CD8-positive, alpha-beta memory T cell (primary cell): ENCODE results near the gene CDHR3. TPM values are rescaled to one million over a fixed set of nuclear protein-coding genes. Genes with fewer than 3 reads are reported as not detected.

Experiments used
- CTCF ChIA-PET: fragments of 350-600 bp; sonication (Branson Sonifier 250); formaldehyde crosslinking; loops from one replicate; lab custom pipeline; 2021; ENCODE audit warnings: antibody characterized with exemption; lab: Charles Lee
- POLR2A ChIA-PET: fragments of 350-600 bp; sonication (Branson Sonifier 250); formaldehyde crosslinking; loops from one replicate; lab custom pipeline; 2021; ENCODE audit warnings: antibody characterized with exemption; lab: Charles Lee
- DNase-seq, 5 donors: peaks; one replicate each; pipeline versions ENCODE4 v3.0.0 to v3.0.0-alpha.2; 2020 to 2022; ENCODE audit warnings: mixed read lengths in 1 of 5
- H3K27ac ChIP-seq: one replicate; pipeline ENCODE4 v1.7.0; 2013; ENCODE audit warnings: low read depth, mild to moderate bottlenecking, low read length, moderate library complexity
- H3K27me3 ChIP-seq: 2 replicates; pipeline ENCODE4 v1.7.0; 2013; ENCODE audit warnings: low read length, mild to moderate bottlenecking; ENCODE audit not compliant: insufficient read depth, poor library complexity, severe bottlenecking
- H3K36me3 ChIP-seq: 2 replicates; pipeline ENCODE4 v1.7.0; 2013; ENCODE audit warnings: mild to moderate bottlenecking, low read length, moderate library complexity; ENCODE audit not compliant: insufficient read depth
- H3K4me1 ChIP-seq: 2 replicates; pipeline ENCODE4 v1.7.0; 2013; ENCODE audit warnings: mild to moderate bottlenecking, low read length, moderate library complexity; ENCODE audit not compliant: insufficient read depth
- H3K4me3 ChIP-seq: 2 replicates; pipeline ENCODE4 v1.7.0; 2013; ENCODE audit warnings: mild to moderate bottlenecking, low read length
- H3K9me3 ChIP-seq: 2 replicates; pipeline ENCODE4 v1.7.0; 2013; ENCODE audit warnings: mild to moderate bottlenecking, low read length
- H3K27ac Mint-ChIP-seq, 8 donors: one replicate each; pipeline ENCODE4 v1.8.0; 2020 to 2021; ENCODE audit warnings: mixed read lengths in 8 of 8, mild to moderate bottlenecking in 6 of 8, inconsistent platforms in 3 of 8, moderate library complexity in 3 of 8
- H3K27me3 Mint-ChIP-seq, 2 donors: one replicate each; pipeline ENCODE4 v1.8.0; 2020 to 2021; ENCODE audit warnings: mixed read lengths in 2 of 2, mild to moderate bottlenecking in 1 of 2, moderate library complexity in 1 of 2
- H3K36me3 Mint-ChIP-seq, 3 donors: one replicate each; pipeline ENCODE4 v1.8.0; 2020 to 2021; ENCODE audit warnings: mixed read lengths in 3 of 3, inconsistent platforms in 1 of 3, mild to moderate bottlenecking in 1 of 3
- H3K4me1 Mint-ChIP-seq, 3 donors: one replicate each; pipeline ENCODE4 v1.8.0; 2020 to 2021; ENCODE audit warnings: mixed read lengths in 3 of 3, inconsistent platforms in 1 of 3, mild to moderate bottlenecking in 1 of 3
- H3K4me3 Mint-ChIP-seq, 7 donors: one replicate each; pipeline ENCODE4 v1.8.0; 2020 to 2021; ENCODE audit warnings: mixed read lengths in 7 of 7, mild to moderate bottlenecking in 6 of 7, moderate library complexity in 4 of 7, inconsistent platforms in 2 of 7
- H3K9me3 Mint-ChIP-seq, 5 donors: one replicate each; pipeline ENCODE4 v1.8.0; 2020 to 2022; ENCODE audit warnings: mixed read lengths in 5 of 5, mild to moderate bottlenecking in 3 of 5, moderate library complexity in 2 of 5, inconsistent platforms in 1 of 5
- polyA plus RNA-seq: library from polyadenylated mRNA; unstranded; fragments of 300-500 nt; fragmentation: Illumina TruSeq; gene quantifications from one replicate; pipeline ENCODE4 v1.2.3, GENCODE V29; 2021
- total RNA-seq, 2 experiments: library from RNA; stranded (reverse); gene quantifications; one replicate each; pipeline ENCODE4 v1.2.3, GENCODE V29; 2021

Gene CDHR3
- total and polyA plus RNA-seq, 3 experiments from 2014 or later = 0.55 to 1.7 (median 1.4) TPM

DNA sequence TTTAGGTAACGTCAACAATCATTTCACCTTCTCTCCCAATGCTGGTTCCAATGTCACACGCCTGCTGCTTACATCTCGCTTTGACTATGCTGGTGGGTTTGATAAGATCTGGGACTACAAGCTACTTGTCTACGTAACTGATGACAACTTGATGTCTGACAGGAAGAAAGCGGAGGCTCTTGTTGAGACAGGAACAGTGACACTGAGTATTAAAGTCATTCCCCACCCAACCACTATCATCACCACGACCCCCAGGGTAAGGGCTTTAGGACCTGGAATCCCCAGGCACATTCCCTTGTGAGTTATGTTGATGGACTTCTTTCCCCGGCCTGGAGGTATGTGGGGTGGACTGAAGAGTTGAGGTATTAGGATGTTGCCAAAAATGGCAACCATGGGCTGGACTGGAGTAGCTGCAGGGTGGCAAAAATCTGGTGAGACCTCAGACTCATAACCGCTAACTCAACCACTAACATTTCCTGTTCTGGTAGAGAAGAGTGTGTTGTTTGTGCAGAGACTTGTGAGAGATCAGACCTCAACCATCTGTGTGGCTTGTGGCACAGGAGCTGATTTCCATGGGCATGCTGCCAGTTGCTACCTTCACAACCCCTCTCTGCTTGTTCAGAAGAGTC, 59.2 kb downstream of the CDHR3 start:
- no peaks in the 10 kb centered on the region for H3K36me3 ChIP-seq
- peak overlapping the region; percentile 74 to 99 (median 96) for H3K27ac Mint-ChIP-seq
- H3K27ac ChIP-seq = peak overlapping the region; percentile 56
- no peaks in the 10 kb centered on the region for H3K27me3 ChIP-seq
- H3K4me1 ChIP-seq = peaks cover 75% of the 10 kb centered on the region
- no peaks in the 10 kb centered on the region for H3K9me3 ChIP-seq
- no peaks in the 10 kb centered on the region for H3K36me3 Mint-ChIP-seq
- CTCF ChIA-PET = interaction anchor here (0.7 to 2.4 kb wide), 11 partner anchors 12 to 370 kb away, joined by 3 to 18 read pairs (median 3); no protein-coding TSS in a partner anchor
- H3K27me3 Mint-ChIP-seq = peaks cover 0 to 1% of the 10 kb centered on the region in 2 donors
- peak overlapping the region; percentile 8 to 85 (median 67) for H3K4me3 Mint-ChIP-seq
- peak overlapping the region; percentile 36 for H3K4me3 ChIP-seq
- POLR2A ChIA-PET = interaction anchor here (0.6 to 1.8 kb wide), 9 partner anchors 9 to 634 kb away, joined by 3 to 7 read pairs (median 4); partner anchors contain the start of genes ATXN7L1 and SYPL1
- peak; percentile 63 to 97 (median 86) for DNase-seq
- no peaks in the 10 kb centered on the region for H3K9me3 Mint-ChIP-seq
- H3K4me1 Mint-ChIP-seq = peaks cover 46 to 70% (median 53%) of the 10 kb centered on the region in 3 donors

DNA sequence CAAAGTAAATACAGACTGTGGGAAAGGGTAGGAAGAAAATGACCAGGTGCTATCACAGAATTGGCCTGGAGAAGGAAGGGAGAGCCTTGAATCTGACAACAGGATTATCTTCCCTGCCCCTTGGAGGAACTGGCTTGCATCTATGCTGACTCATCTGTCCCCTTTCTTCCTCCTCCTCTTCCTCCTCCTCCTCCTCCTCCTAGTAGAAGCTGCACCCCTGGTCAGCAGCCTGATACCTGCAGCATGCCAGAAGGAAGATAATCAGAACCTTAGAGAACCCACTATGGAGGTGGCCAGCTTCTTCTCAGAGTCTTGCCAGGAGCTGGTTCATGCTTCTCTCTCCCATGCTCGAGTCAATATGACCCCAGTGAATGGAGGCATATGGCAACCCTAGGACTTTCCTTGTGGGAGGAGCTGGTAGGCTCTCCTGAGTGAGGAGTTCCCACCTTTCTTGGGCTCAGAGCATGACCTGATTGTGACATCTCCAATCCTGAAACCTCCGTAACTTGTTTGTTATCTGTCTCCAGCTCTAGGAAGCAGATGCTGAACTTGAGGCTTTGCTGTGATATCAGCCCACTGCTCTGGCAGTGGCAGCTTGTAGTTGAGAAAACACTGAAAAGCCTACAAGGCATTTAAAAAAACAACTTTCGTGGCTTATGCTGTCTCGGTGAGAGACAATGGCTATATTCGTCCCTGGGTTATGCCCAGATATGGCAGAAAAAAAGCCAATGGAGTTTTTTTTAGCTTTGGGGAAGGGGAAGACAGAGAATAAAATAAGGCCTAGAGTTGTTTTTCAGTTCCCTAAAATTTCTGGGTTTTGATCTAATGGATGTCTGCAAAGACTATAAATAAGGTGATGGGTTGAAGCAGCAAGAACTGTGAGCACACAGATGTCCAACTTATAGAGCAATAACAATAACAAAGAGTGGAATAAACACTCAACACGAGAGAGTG, 60.6 kb downstream of the CDHR3 start:
- no peaks in the 10 kb centered on the region for H3K9me3 ChIP-seq
- Mint-ChIP-seq H3K27ac (peak overlapping the region; percentile 44 to 99 (median 95)), H3K27me3 (peaks cover 0 to 1% of the 10 kb centered on the region in 2 donors), H3K9me3 (no peaks in the 10 kb centered on the region), H3K36me3 (no peaks in the 10 kb centered on the region), H3K4me3 (peak overlapping the region; percentile 29 to 85 (median 67)), H3K4me1 (peaks cover 46 to 67% (median 53%) of the 10 kb centered on the region in 3 donors)
- CTCF ChIA-PET = interaction anchor here (1.0 to 3.1 kb wide), 8 partner anchors 10 to 372 kb away, joined by 3 to 18 read pairs (median 4); no protein-coding TSS in a partner anchor
- POLR2A ChIA-PET = interaction anchor here (0.6 to 1.5 kb wide), 2 partner anchors 332 to 354 kb away, joined by 7 to 8 read pairs; no protein-coding TSS in a partner anchor
- no peaks in the 10 kb centered on the region for H3K27me3 ChIP-seq
- H3K27ac ChIP-seq = no peak overlapping the region
- H3K36me3 ChIP-seq = no peaks in the 10 kb centered on the region
- peak overlapping the region; percentile 17 for H3K4me3 ChIP-seq
- H3K4me1 ChIP-seq = peaks cover 64% of the 10 kb centered on the region
- DNase-seq = no peak

DNA sequence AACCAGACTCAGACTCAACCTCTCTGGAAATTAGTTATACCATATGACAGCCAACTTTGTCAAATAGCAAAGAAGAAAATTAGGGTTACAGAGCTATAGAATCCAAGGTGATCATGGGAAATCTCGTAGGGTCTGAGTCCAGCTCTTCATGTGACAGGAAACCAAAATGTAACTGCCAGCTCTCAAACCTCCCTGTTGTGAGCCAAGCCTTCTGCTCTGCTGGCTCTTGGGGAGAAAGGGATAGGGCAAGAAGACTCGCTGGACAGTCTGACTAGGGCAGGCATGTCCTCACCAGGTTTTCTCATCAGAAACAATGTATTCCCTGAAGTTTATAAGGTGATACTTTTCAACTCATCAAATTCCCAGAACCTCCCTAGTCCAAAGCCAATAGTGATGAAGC, 63.0 kb downstream of the CDHR3 start:
- H3K4me1 ChIP-seq = peaks cover 45% of the 10 kb centered on the region
- H3K36me3 Mint-ChIP-seq = no peaks in the 10 kb centered on the region
- H3K9me3 ChIP-seq = no peaks in the 10 kb centered on the region
- no peak for DNase-seq
- no peak overlapping the region for H3K27ac ChIP-seq
- no peaks in the 10 kb centered on the region for H3K36me3 ChIP-seq
- H3K4me3 Mint-ChIP-seq = no peak overlapping the region
- H3K9me3 Mint-ChIP-seq = no peaks in the 10 kb centered on the region
- H3K4me1 Mint-ChIP-seq = peaks cover 34 to 47% (median 47%) of the 10 kb centered on the region in 3 donors
- ChIA-PET CTCF (interaction anchor here (1.2 to 3.1 kb wide), 3 partner anchors 16 to 369 kb away, joined by 4 to 15 read pairs (median 7); no protein-coding TSS in a partner anchor), POLR2A (no interaction called here)
- H3K27ac Mint-ChIP-seq = peak overlapping the region in 1 of 8 donors; percentile 84
- no peaks in the 10 kb centered on the region for H3K27me3 ChIP-seq
- H3K4me3 ChIP-seq = no peak overlapping the region
- no peaks in the 10 kb centered on the region for H3K27me3 Mint-ChIP-seq

DNA sequence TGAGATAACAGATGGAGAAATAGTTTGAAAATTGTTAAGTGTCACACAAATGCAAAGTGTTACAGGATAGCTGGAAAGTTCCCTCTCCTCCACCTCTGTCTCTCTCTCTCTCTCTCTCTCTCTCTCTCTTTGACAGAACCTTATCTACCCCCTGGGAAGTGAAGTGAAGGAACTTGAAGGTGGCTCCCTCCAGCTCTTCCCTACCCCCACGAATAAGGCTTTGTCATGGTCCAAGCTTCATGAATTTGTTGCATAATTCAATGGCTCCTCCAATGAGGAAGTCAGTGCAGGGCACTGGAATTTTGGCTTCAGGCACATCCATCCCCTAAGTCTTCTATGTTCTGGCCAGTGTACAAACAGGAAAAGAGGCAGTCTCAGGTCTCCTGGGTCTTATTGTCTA, 66.4 kb downstream of the CDHR3 start:
- Mint-ChIP-seq H3K27ac (peak overlapping the region in 1 of 8 donors; percentile 60), H3K27me3 (peaks cover 0 to 2% of the 10 kb centered on the region in 2 donors), H3K36me3 (no peaks in the 10 kb centered on the region), H3K9me3 (no peaks in the 10 kb centered on the region), H3K4me3 (no peak overlapping the region), H3K4me1 (peaks cover 2 to 14% (median 13%) of the 10 kb centered on the region in 3 donors)
- H3K4me3 ChIP-seq = no peak overlapping the region
- ChIA-PET POLR2A (no interaction called here), CTCF (interaction anchor here (1.2 to 2.5 kb wide), 5 partner anchors 10 to 372 kb away, joined by 4 to 11 read pairs (median 5); no protein-coding TSS in a partner anchor)
- H3K36me3 ChIP-seq = no peaks in the 10 kb centered on the region
- H3K27me3 ChIP-seq = no peaks in the 10 kb centered on the region
- peaks cover 18% of the 10 kb centered on the region for H3K4me1 ChIP-seq
- no peak overlapping the region for H3K27ac ChIP-seq
- no peak for DNase-seq
- H3K9me3 ChIP-seq = no peaks in the 10 kb centered on the region

DNA sequence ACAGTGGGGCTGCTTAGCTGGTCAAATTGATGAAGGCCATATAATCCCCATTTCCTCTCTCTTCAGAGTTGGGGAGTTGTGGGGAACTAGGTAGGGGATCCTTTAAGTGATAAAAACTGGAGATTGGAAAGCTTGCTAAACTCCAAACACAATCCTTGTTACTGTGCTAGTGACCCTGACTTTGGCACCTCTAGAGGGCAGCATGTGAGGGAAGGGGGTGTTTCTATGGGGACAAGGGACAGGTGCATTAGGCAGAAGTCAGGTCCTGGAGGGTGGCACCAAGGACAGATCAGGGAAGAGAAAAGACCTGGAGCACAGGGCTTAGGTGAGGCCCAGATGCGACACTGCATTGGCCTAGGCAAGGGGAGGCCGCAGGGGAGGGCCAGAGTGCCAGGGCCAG, 66.9 kb downstream of the CDHR3 start:
- CTCF ChIA-PET = interaction anchor here (1.2 to 1.8 kb wide), 3 partner anchors 10 to 105 kb away, joined by 3 to 5 read pairs (median 4); no protein-coding TSS in a partner anchor
- H3K36me3 Mint-ChIP-seq = no peaks in the 10 kb centered on the region
- Histone ChIP-seq H3K4me3 (no peak overlapping the region), H3K9me3 (no peaks in the 10 kb centered on the region), H3K4me1 (peaks cover 17% of the 10 kb centered on the region), H3K27ac (no peak overlapping the region), H3K27me3 (no peaks in the 10 kb centered on the region), H3K36me3 (no peaks in the 10 kb centered on the region)
- H3K4me1 Mint-ChIP-seq = peaks cover 0 to 10% (median 9%) of the 10 kb centered on the region in 3 donors
- no peak for DNase-seq
- POLR2A ChIA-PET = no interaction called here
- no peak overlapping the region for H3K27ac Mint-ChIP-seq
- no peaks in the 10 kb centered on the region for H3K9me3 Mint-ChIP-seq
- H3K4me3 Mint-ChIP-seq = no peak overlapping the region
- peaks cover 0 to 2% of the 10 kb centered on the region in 2 donors for H3K27me3 Mint-ChIP-seq

DNA sequence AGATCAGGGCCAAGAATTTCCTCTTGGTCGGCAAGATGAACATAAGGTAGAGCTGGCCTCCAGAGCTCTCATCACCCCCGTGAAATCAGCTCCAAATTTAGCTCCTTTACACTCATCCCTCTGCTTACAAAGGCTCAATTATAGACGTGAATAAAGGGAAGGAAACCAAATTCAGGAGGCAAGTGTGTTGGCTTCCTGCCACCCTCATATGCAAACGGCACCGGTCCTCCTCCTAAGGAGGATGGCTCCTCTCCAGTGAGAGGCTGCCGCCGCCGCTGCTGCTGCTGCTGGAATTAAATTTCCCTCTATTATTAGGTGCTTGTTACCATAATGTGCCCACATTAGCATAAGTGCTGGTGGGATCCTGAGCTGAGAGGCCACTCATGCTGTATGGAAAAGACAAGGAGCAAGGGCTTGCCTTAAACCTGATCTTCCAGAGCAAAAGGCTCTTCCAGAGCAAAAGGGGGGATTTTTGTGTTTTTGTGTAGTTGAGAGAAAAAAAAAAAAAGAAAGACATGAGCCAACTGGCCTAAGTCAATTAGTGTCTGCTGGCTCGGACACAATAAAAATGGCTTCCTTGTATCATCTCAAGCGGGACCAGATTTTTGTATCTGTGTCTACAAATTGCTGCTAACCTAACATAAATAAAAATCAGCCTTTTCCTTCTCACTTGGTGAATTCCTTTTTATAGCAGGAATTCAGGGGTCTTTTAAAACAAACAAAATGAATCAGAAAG, 68.4 kb downstream of the CDHR3 start:
- Mint-ChIP-seq H3K4me1 (peaks cover 0 to 6% (median 0%) of the 10 kb centered on the region in 3 donors), H3K27ac (peak overlapping the region in 1 of 8 donors; percentile 31), H3K27me3 (peaks cover 0 to 2% of the 10 kb centered on the region in 2 donors), H3K4me3 (no peak overlapping the region), H3K36me3 (no peaks in the 10 kb centered on the region), H3K9me3 (no peaks in the 10 kb centered on the region)
- no peak for DNase-seq
- ChIA-PET POLR2A (interaction anchor here (0.8 kb wide), 1 partner anchor 9 kb away, joined by 3 read pairs; no protein-coding TSS in a partner anchor), CTCF (interaction anchor here (0.5 to 2.5 kb wide), 3 partner anchors 10 to 271 kb away, joined by 3 to 13 read pairs (median 3); no protein-coding TSS in a partner anchor)
- Histone ChIP-seq H3K27me3 (no peaks in the 10 kb centered on the region), H3K27ac (no peak overlapping the region), H3K4me3 (no peak overlapping the region), H3K9me3 (no peaks in the 10 kb centered on the region), H3K4me1 (peaks cover 12% of the 10 kb centered on the region), H3K36me3 (no peaks in the 10 kb centered on the region)

DNA sequence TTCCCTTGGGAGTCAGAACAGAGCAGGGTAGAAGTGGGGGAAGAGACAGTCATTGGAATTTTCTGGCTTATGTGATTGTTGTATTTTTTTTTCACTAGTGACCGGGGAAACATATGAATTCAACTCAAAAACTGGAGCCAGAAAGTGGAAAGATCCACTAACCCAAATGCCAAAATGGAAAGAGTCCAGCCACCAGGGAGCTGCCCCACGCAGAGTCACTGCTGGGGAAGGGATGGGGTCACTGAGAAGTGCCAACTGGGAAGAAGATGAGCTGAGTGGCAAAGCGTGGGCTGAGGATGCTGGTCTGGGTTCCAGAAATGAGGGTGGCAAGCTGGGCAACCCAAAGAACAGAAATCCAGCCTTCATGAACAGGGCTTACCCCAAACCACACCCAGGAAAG, 69.2 kb downstream of the CDHR3 start:
- Mint-ChIP-seq H3K27ac (peak overlapping the region in 3 of 8 donors; percentile 13 to 87 (median 39)), H3K9me3 (no peaks in the 10 kb centered on the region), H3K27me3 (peaks cover 0 to 2% of the 10 kb centered on the region in 2 donors), H3K4me1 (peaks cover 0 to 6% (median 0%) of the 10 kb centered on the region in 3 donors), H3K36me3 (no peaks in the 10 kb centered on the region), H3K4me3 (no peak overlapping the region)
- CTCF ChIA-PET = interaction anchor here (0.9 to 2.5 kb wide), 2 partner anchors 9 to 272 kb away, joined by 3 to 13 read pairs; no protein-coding TSS in a partner anchor
- Histone ChIP-seq H3K27me3 (no peaks in the 10 kb centered on the region), H3K4me1 (peaks cover 12% of the 10 kb centered on the region), H3K4me3 (no peak overlapping the region), H3K36me3 (no peaks in the 10 kb centered on the region), H3K9me3 (no peaks in the 10 kb centered on the region), H3K27ac (no peak overlapping the region)
- POLR2A ChIA-PET = no interaction called here
- no peak for DNase-seq
